SK-N-SH treated with all-trans-retinoic acid at 6 μM for 48 hours (cell line): ENCODE results near the gene MRTFA.

Experiments
- ATAC-seq: fragments of 200-7000 bp; cut with Tn5 transposase; 3 replicates; pipeline ENCODE4 v1.9.1; 2020; ENCODE audit warnings: mild to moderate bottlenecking, moderate library complexity
- ARNTL ChIP-seq: fragments of 450-650 bp; formaldehyde crosslinking; IDR thresholded peaks from 2 replicates; pipeline ENCODE4 v1.5.0; 2020; ENCODE audit warnings: low read depth, mild to moderate bottlenecking, moderate library complexity, borderline replicate concordance
- BACH2 ChIP-seq: fragments of 250-450 bp; sonication (Bioruptor Pico); IDR thresholded peaks from 2 replicates; pipeline ENCODE4 v1.9.0; 2021; ENCODE audit warnings: mild to moderate bottlenecking, borderline replicate concordance
- CSDC2 ChIP-seq: fragments of 250-450 bp; sonication (Bioruptor Pico); IDR thresholded peaks from 2 replicates; pipeline ENCODE4 v1.5.0; 2020; ENCODE audit warnings: mild to moderate bottlenecking, moderate library complexity
- GLIS3 ChIP-seq: fragments of 250-450 bp; sonication (Bioruptor Pico); IDR thresholded peaks from 2 replicates; pipeline ENCODE4 v1.5.0; 2020; ENCODE audit warnings: mild to moderate bottlenecking, moderate library complexity
- OSR1 ChIP-seq: fragments of 250-450 bp; sonication (Bioruptor Pico); IDR thresholded peaks from 2 replicates; pipeline ENCODE4 v1.8.0; 2022; ENCODE audit warnings: moderate library complexity, mild to moderate bottlenecking, inconsistent platforms
- PATZ1 ChIP-seq: fragments of 250-450 bp; sonication (Bioruptor Pico); IDR thresholded peaks from 2 replicates; pipeline ENCODE4 v1.8.0; 2020; ENCODE audit warnings: mild to moderate bottlenecking, moderate library complexity, borderline replicate concordance
- POU6F1 ChIP-seq: fragments of 250-450 bp; sonication (Bioruptor Pico); IDR thresholded peaks from 2 replicates; pipeline ENCODE4 v1.8.0; 2021; ENCODE audit warnings: low read depth, mild to moderate bottlenecking, moderate library complexity, borderline replicate concordance
- PPARA ChIP-seq: fragments of 250-450 bp; sonication (Bioruptor Pico); IDR thresholded peaks from 2 replicates; pipeline ENCODE4 v1.5.0; 2020; ENCODE audit warnings: mild to moderate bottlenecking, borderline replicate concordance
- RARB ChIP-seq: fragments of 250-450 bp; sonication (Bioruptor Pico); IDR thresholded peaks from 2 replicates; pipeline ENCODE4 v1.8.0; 2021; ENCODE audit warnings: mild to moderate bottlenecking, moderate library complexity
- SNAI2 ChIP-seq: fragments of 250-450 bp; sonication (Bioruptor Pico); IDR thresholded peaks from 2 replicates; pipeline ENCODE4 v1.5.0; 2020; ENCODE audit warnings: mild to moderate bottlenecking, moderate library complexity
- TCF4 ChIP-seq: fragments of 250-450 bp; sonication (Bioruptor Pico); IDR thresholded peaks from 2 replicates; pipeline ENCODE4 v1.8.0; 2021; ENCODE audit warnings: mild to moderate bottlenecking, moderate library complexity, borderline replicate concordance
- TOX ChIP-seq: fragments of 250-450 bp; sonication (Bioruptor Pico); IDR thresholded peaks from 2 replicates; pipeline ENCODE4 v1.8.0; 2021; ENCODE audit warnings: mild to moderate bottlenecking, moderate library complexity, borderline replicate concordance
- ZC3H10 ChIP-seq: fragments of 250-450 bp; sonication (Bioruptor Pico); IDR thresholded peaks from 2 replicates; pipeline ENCODE4 v1.5.1; 2021; ENCODE audit warnings: mild to moderate bottlenecking, moderate library complexity
- ZFP3 ChIP-seq: fragments of 250-450 bp; sonication (Bioruptor Pico); IDR thresholded peaks from 2 replicates; pipeline ENCODE4 v1.5.0; 2020; ENCODE audit warnings: mild to moderate bottlenecking, moderate library complexity
- ZNF70 ChIP-seq: fragments of 450-650 bp; formaldehyde crosslinking; IDR thresholded peaks from 2 replicates; pipeline ENCODE4 v1.5.0; 2020; ENCODE audit warnings: mild to moderate bottlenecking, moderate library complexity
- ZNF8 ChIP-seq: fragments of 450-650 bp; formaldehyde crosslinking; IDR thresholded peaks from 2 replicates; pipeline ENCODE4 v1.5.0; 2020; ENCODE audit warnings: mild to moderate bottlenecking, moderate library complexity
- TF ChIP-seq, protein P1 (sequence below): fragments of 250-450 bp; sonication (Bioruptor Pico); IDR thresholded peaks from 2 replicates; pipeline ENCODE4 v1.5.1; 2021; ENCODE audit warnings: mild to moderate bottlenecking, moderate library complexity
- TF ChIP-seq, protein P2 (sequence below): fragments of 250-450 bp; sonication (Bioruptor Pico); IDR thresholded peaks from 2 replicates; pipeline ENCODE4 v1.5.1; 2020; ENCODE audit warnings: low read depth, mild to moderate bottlenecking, moderate library complexity

Gene MRTFA

DNA sequence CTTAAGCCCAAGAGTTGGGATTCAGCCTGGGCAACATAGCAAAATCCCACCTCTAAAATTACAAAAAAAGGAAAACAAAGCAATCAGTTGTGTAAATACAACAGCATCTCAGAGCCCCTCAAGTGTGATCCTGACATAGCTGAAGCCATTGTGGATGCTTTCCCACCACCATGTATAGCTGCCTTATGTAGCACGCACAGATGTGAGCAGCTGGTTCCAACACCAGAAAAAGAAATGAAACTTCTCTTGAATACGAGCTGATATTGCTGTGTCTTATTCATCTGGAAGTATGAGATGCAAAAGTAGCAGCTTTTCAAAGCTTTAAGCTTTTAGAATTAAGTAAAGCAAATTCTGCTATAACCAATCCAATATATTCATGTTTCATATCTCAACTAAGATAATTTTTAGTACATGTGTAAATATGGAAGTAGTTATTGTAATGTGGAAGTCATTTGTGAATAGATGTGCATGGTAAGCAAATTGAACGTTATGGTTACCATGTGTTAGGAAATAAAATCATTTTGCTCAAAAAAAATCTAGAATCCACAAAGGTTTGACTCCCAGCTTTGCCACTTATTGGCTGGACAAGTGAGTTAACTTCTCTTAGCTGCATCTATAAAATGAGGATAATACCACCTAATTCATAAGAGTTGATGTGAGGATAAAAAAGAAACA is 203.0 kb downstream of the MRTFA start:
- no peak for ATAC-seq
- TF ChIP-seq ARNTL (no peak), ZNF8 (CRISPR knock-in tag) (no peak), POU6F1 (no peak), ZNF70 (CRISPR knock-in tag) (no peak), GLIS3 (CRISPR knock-in tag) (no peak), TCF4 (CRISPR knock-in tag) (no peak), CSDC2 (CRISPR knock-in tag) (no peak), RARB (no peak)

DNA sequence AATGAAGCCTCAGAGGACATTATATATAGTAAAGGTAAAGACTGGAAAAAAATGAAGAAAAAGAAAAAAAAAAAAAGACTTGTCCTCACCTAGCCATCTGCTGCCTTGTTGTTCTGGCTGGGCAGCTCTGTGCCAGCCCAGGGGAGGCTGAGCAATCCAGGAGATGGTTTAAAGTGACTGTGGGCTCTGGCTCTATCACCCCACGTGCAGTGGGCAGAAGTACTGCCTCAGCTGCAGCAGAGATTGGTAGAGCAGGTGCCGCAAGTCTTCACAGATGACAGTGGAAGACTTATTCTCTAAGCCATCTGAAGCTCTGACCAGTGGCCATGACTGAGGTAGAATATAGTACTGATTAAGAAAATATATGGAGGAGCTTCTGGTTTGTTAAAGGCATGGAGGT is 203.9 kb downstream of the MRTFA start:
- ATAC-seq: no peak
- TF ChIP-seq, protein P1, sequence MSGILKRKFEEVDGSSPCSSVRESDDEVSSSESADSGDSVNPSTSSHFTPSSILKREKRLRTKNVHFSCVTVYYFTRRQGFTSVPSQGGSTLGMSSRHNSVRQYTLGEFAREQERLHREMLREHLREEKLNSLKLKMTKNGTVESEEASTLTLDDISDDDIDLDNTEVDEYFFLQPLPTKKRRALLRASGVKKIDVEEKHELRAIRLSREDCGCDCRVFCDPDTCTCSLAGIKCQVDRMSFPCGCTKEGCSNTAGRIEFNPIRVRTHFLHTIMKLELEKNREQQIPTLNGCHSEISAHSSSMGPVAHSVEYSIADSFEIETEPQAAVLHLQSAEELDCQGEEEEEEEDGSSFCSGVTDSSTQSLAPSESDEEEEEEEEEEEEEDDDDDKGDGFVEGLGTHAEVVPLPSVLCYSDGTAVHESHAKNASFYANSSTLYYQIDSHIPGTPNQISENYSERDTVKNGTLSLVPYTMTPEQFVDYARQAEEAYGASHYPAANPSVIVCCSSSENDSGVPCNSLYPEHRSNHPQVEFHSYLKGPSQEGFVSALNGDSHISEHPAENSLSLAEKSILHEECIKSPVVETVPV (CRISPR knock-in tag): no peak
- TF ChIP-seq POU6F1 (no peak), BACH2 (CRISPR knock-in tag) (no peak), CSDC2 (CRISPR knock-in tag) (no peak), ZNF70 (CRISPR knock-in tag) (no peak), ZC3H10 (CRISPR knock-in tag) (no peak), OSR1 (no peak), ZNF8 (CRISPR knock-in tag) (no peak), SNAI2 (CRISPR knock-in tag) (no peak), PATZ1 (CRISPR knock-in tag) (no peak)
- TF ChIP-seq, protein P2, sequence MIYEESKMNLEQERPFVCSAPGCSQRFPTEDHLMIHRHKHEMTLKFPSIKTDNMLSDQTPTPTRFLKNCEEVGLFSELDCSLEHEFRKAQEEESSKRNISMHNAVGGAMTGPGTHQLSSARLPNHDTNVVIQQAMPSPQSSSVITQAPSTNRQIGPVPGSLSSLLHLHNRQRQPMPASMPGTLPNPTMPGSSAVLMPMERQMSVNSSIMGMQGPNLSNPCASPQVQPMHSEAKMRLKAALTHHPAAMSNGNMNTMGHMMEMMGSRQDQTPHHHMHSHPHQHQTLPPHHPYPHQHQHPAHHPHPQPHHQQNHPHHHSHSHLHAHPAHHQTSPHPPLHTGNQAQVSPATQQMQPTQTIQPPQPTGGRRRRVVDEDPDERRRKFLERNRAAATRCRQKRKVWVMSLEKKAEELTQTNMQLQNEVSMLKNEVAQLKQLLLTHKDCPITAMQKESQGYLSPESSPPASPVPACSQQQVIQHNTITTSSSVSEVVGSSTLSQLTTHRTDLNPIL (CRISPR knock-in tag): no peak

GRCh38 chr22:40432157-40432556 is 204.4 kb downstream of the MRTFA start:
- no peak for ATAC-seq
- TF ChIP-seq TOX (CRISPR knock-in tag) (no peak), ARNTL (no peak), GLIS3 (CRISPR knock-in tag) (no peak), ZFP3 (CRISPR knock-in tag) (no peak)

- no peak for ATAC-seq
- TF ChIP-seq PATZ1 (CRISPR knock-in tag): no peak
- no peak for TF ChIP-seq POU6F1
- TF ChIP-seq ZC3H10 (CRISPR knock-in tag): no peak
- no peak for TF ChIP-seq PPARA (CRISPR knock-in tag)
- TF ChIP-seq RARB: no peak
- TF ChIP-seq, protein P2 (CRISPR knock-in tag): no peak
- no peak for TF ChIP-seq CSDC2 (CRISPR knock-in tag)
These were observed 205.5 kb downstream of the MRTFA start for GRCh38 chr22:40430991-40431390.
